Hepatocyte (in vitro differentiated cells): Measurements from ENCODE around the gene FNDC3B.

Source experiments
- CTCF ChIP-seq: fragments of 200-600 bp; sonication (generic); IDR thresholded peaks from 2 replicates; pipeline ENCODE4 v1.5.1; 2016; ENCODE audit warnings: antibody characterized with exemption, mild to moderate bottlenecking; ENCODE audit not compliant: poor library complexity
- EZH2phosphoT487 ChIP-seq: fragments of 200-600 bp; sonication (generic); IDR thresholded peaks from one replicate; pipeline ENCODE4 v1.6.1; 2018; ENCODE audit warnings: antibody characterized with exemption, mild to moderate bottlenecking, low read depth, moderate library complexity; ENCODE audit not compliant: unreplicated experiment, severe bottlenecking

GRCh38 chr3:172268868-172269267, 229.5 kb downstream of the FNDC3B start:
- TF ChIP-seq CTCF, result no peak
- no peak for TF ChIP-seq EZH2phosphoT487
